HG02642 (cell line): ENCODE results near the gene WDFY3.

Experiments
- ATAC-seq: cut with Tn5 transposase; IDR thresholded peaks from one replicate; pipeline ENCODE4 v1.9.1; 2021; ENCODE audit warnings: mild to moderate bottlenecking; ENCODE audit not compliant: unreplicated experiment, poor library complexity

WDFY3 gene

GRCh38 chr4:84954982-84955567, 11.4 kb downstream of the WDFY3 start:
- no peak for ATAC-seq

GRCh38 chr4:84952776-84953175, 13.7 kb downstream of the WDFY3 start:
- no peak for ATAC-seq

GRCh38 chr4:84952004-84952403, 14.5 kb downstream of the WDFY3 start:
- ATAC-seq, result no peak

- no peak for ATAC-seq
Measured at GRCh38 chr4:84948056-84948455, 18.4 kb downstream of the WDFY3 start.

GRCh38 chr4:84944947-84945346, 21.5 kb downstream of the WDFY3 start:
- ATAC-seq, result no peak

GRCh38 chr4:84940960-84941359, 25.5 kb downstream of the WDFY3 start:
- no peak for ATAC-seq

- no peak for ATAC-seq
Measured at GRCh38 chr4:84939113-84939512, 27.4 kb downstream of the WDFY3 start.

- no peak for ATAC-seq
Measured at GRCh38 chr4:84938316-84938715, 28.2 kb downstream of the WDFY3 start.

- no peak for ATAC-seq
Measured at GRCh38 chr4:84937381-84937977, 29.0 kb downstream of the WDFY3 start.

- no peak for ATAC-seq
Measured at GRCh38 chr4:84936123-84936522, 30.4 kb downstream of the WDFY3 start.

- ATAC-seq, result no peak
Measured at GRCh38 chr4:84932462-84932861, 34.0 kb downstream of the WDFY3 start.

GRCh38 chr4:84931961-84932360, 34.5 kb downstream of the WDFY3 start:
- no peak for ATAC-seq

- ATAC-seq, result no peak
Measured at GRCh38 chr4:84931274-84931673, 35.2 kb downstream of the WDFY3 start.

GRCh38 chr4:84928089-84928488, 38.4 kb downstream of the WDFY3 start:
- ATAC-seq, result no peak

- ATAC-seq, result no peak
Measured at GRCh38 chr4:84927428-84927827, 39.1 kb downstream of the WDFY3 start.

- ATAC-seq, result no peak
Measured at GRCh38 chr4:84925558-84925957, 40.9 kb downstream of the WDFY3 start.

GRCh38 chr4:84924434-84924833, 42.1 kb downstream of the WDFY3 start:
- no peak for ATAC-seq

- no peak for ATAC-seq
Measured at GRCh38 chr4:84920617-84921016, 45.9 kb downstream of the WDFY3 start.

- ATAC-seq, result no peak
Measured at GRCh38 chr4:84917869-84918600, 48.5 kb downstream of the WDFY3 start.

- no peak for ATAC-seq
Measured at GRCh38 chr4:84917086-84917821, 49.2 kb downstream of the WDFY3 start.

- ATAC-seq, result no peak
Measured at GRCh38 chr4:84916227-84916626, 50.3 kb downstream of the WDFY3 start.
